SK-N-MC (cell line): ENCODE data around the gene CRB1.

Source experiments
- EZH2 ChIP-seq: fragments of 200-600 bp; sonication (generic); IDR thresholded peaks from one replicate; pipeline ENCODE4 v1.6.1; 2017; ENCODE audit warnings: antibody characterized with exemption
- POLR2AphosphoS5 ChIP-seq: IDR thresholded peaks from 2 replicates; pipeline ENCODE4 v1.6.1; 2012; ENCODE audit warnings: mild to moderate bottlenecking, low read depth, low read length, borderline replicate concordance

DNA sequence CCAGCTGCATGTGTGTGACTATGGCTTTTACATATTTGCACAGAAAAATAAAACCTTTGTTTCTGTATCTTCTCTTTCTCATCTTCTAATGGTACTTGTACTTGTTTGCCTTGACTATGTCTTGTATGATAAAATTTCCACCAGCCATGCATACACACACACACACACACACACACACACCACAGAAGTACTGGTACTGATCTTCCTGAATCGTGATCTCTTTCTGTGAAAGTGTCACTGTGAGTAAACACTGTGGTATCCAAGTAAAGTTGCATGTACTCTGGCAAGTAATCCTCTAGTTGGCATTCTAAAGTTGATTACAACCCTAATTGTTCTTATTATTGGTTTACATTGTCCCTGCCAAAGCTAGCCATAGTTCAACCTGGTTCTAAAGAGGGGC, 176.7 kb downstream of the CRB1 start:
- TF ChIP-seq EZH2 = no peak
- no peak for TF ChIP-seq POLR2AphosphoS5
